Heart left ventricle (tissue), 16 donors: Measurements from ENCODE around the gene SLC43A1. TPM values are rescaled to one million over a fixed set of nuclear protein-coding genes. Genes with fewer than 3 reads are reported as not detected.

Experiments used
- ATAC-seq, 4 donors: fragments of 200-7000 bp; cut with Tn5 transposase; one replicate each; pipeline ENCODE4 v1.9.1; 2020 to 2022; ENCODE audit warnings: moderate library complexity in 4 of 4, mild to moderate bottlenecking in 3 of 4, moderate number of reproducible peaks in 1 of 4
- DNase-seq, 5 donors: peaks; one replicate each; pipeline ENCODE4 v3.0.0-alpha.2; 2020
- H3K27ac ChIP-seq, 12 donors: fragments of 200-600 bp; sonication (generic) in 4 of 12; one replicate each; pipeline versions ENCODE4 v1.5.0 to v1.8.0; 2016 to 2022; ENCODE audit warnings: mild to moderate bottlenecking in 2 of 12
- H3K27me3 ChIP-seq, 9 donors: fragments of 200-600 bp; sonication (generic) in 2 of 9; one replicate each; pipeline versions ENCODE4 v1.5.1 to v1.8.0; 2016 to 2022; ENCODE audit warnings: mild to moderate bottlenecking in 3 of 9
- H3K36me3 ChIP-seq, 9 donors: fragments of 200-600 bp; sonication (generic) in 2 of 9; one replicate each; pipeline versions ENCODE4 v1.5.0 to v1.8.0; 2018 to 2022; ENCODE audit warnings: mild to moderate bottlenecking in 2 of 9
- H3K4me1 ChIP-seq, 12 donors: fragments of 200-600 bp; sonication (generic) in 4 of 12; one replicate each; pipeline versions ENCODE4 v1.5.0 to v1.8.0; 2016 to 2022; ENCODE audit warnings: mild to moderate bottlenecking in 3 of 12
- H3K4me3 ChIP-seq, 12 donors: fragments of 200-600 bp; sonication (generic) in 4 of 12; one replicate each; pipeline versions ENCODE4 v1.5.0 to v1.8.0; 2017 to 2022; ENCODE audit warnings: mild to moderate bottlenecking in 9 of 12, moderate library complexity in 4 of 12
- H3K9me3 ChIP-seq, 12 donors: fragments of 200-600 bp; sonication (generic) in 4 of 12; one replicate each; pipeline versions ENCODE4 v1.5.0 to v1.8.0; 2016 to 2022; ENCODE audit warnings: mild to moderate bottlenecking in 1 of 12
- POLR2A ChIP-seq, 2 donors: fragments of 450-650 bp; IDR thresholded peaks; one replicate each; pipeline ENCODE4 v1.6.1; 2017; ENCODE audit warnings: antibody characterized with exemption in 2 of 2, mild to moderate bottlenecking in 2 of 2, moderate library complexity in 2 of 2
- WGBS, 4 donors: extraction: QIAGEN DNeasy Blood & Tissue Kit in 2 of 4; methylation state at CpG; one replicate each; pipeline versions ENCODE4 v1.1.5 to v1.1.7; 2013 to 2018; 5-methylcytosine and 5-hydroxymethylcytosine counted together
- intact Hi-C, 10 donors: fragments of 100-400 bp; cut with DNase I; formaldehyde crosslinking; loops; one replicate each; pipeline versions ENCODE4 v1.11.1 to v1.14.2; 2022
- polyA plus RNA-seq, 2 donors: library from polyadenylated mRNA; stranded (reverse); fragments of 200-250 nt; gene quantifications; one replicate each; pipeline ENCODE4 v1.2.3, GENCODE V29; 2013
- total RNA-seq, 9 donors: library from RNA; depleted of rRNA in 2 of 9; stranded (reverse); fragments of >200 nt in 2 of 9; fragmentation: NEBNext Ultra II Directional in 3 of 9; extraction: Animal tissue kit (Norgen Biotek cat#: 25700) in 3 of 9; gene quantifications; one replicate each; pipeline versions ENCODE4 v1.1.0 to v1.2.4, GENCODE V29; 2016 to 2023
- TF ChIP-seq, protein P1 (sequence below), 12 donors: fragments of 200-600 bp; sonication (generic) in 4 of 12; IDR thresholded peaks; one replicate each; pipeline versions ENCODE4 v1.5.0 to v1.8.0; 2018 to 2022; ENCODE audit warnings: antibody characterized with exemption in 12 of 12, mild to moderate bottlenecking in 5 of 12
- donor health status: ischemic (EF 13 %, LVEDD 7.1; RV severe dilation, severe dysfunction).
- donor health status: healthy with polysubstance abuse.
- donor health status: DM: no; HTN: yes; CAD: no.
- donor health status: DM: no; HTN: no; CAD: no.
- donor health status: ischemic (EF 25% LVEDD 6.9; RV normal size, moderate dysfunction).
- donor health status: ischemic (EF 25% LVEDD 5.7; RV mildly dilated, moderate dysfunction).
- donor health status: healthy.
- donor health status: DM: yes; HTN: yes; CAD: no.
- donor health status: ischemic (EF 35%, LVEDD 5.7; RV mildly dilated, moderate dysfunction).
- donor health status: nonischemic (EF 11% LVEDD 7.7; RV severe dilation, severe dysfunction).
- donor health status: DM: yes; HTN: yes; CAD: no.
- donor health status: PGD.
- donor health status: ischemic (EF 29% LVEDD 5.4; RV normal size, mild dysfunction).
- donor health status: nonischemic (EF 23%, LVEDD 6.1; RV moderate dilation, normal function).

The SLC43A1 gene
- total and polyA plus RNA-seq, 11 donors = 2.7 to 12.3 (median 5.8) TPM

DNA sequence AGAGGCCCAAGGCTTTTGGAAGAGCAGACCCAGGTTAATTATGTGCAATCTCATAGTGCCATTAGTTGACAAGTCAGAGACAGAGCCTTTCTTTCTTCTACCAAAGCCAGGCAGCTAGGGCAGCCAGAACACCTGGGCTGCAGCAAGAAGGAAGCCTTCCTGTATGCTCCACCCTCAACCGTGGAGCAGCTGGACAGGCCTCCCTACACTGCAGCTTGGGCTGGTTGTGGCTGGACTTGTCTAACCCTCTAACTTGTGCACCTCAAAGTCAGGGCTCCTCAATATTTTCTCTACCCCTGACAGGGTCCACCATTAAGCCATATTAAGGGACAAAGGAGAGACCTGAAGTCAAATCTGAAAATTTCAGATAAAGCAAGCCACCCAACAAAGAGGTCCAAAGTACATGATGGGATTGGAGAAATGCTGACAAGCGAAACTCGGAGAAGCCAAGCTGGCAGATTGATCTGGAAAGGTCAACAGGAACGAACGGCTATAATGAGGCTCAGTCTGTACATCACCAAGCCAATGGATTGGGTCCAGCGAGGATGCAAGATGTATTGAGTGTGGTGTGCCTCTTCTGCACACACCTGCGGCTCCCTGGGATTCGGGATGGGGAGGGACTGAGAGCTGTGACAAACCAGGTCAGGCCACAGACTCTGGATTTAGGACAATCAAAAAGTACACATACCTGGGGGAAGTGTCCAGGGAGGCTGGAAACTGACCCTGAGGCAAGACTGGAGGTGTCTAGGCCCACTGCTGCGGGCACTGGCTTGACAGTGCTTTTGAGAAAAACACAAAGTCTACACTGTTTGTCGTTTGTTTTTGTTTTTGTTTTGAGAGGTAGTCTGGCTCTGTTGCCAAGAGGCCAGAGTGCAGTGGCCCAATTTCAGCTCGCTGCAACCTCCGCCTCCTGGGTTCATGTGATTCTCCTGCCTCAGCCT, 76.9 kb downstream of the SLC43A1 start:
- ATAC-seq (no peak), DNase-seq (peak in 1 of 5 donors; percentile 25)
- WGBS, 4 donors = 88 to 93% (median 91%) methylated on average over 12 of the region's 12 CpGs
- Histone ChIP-seq H3K27me3 (no peaks in the 10 kb centered on the region), H3K27ac (no peak overlapping the region), H3K36me3 (no peaks in the 10 kb centered on the region), H3K4me3 (no peak overlapping the region), H3K9me3 (no peaks in the 10 kb centered on the region), H3K4me1 (peaks cover 0 to 17% (median 0%) of the 10 kb centered on the region in 12 donors)
- TF ChIP-seq, protein P1, sequence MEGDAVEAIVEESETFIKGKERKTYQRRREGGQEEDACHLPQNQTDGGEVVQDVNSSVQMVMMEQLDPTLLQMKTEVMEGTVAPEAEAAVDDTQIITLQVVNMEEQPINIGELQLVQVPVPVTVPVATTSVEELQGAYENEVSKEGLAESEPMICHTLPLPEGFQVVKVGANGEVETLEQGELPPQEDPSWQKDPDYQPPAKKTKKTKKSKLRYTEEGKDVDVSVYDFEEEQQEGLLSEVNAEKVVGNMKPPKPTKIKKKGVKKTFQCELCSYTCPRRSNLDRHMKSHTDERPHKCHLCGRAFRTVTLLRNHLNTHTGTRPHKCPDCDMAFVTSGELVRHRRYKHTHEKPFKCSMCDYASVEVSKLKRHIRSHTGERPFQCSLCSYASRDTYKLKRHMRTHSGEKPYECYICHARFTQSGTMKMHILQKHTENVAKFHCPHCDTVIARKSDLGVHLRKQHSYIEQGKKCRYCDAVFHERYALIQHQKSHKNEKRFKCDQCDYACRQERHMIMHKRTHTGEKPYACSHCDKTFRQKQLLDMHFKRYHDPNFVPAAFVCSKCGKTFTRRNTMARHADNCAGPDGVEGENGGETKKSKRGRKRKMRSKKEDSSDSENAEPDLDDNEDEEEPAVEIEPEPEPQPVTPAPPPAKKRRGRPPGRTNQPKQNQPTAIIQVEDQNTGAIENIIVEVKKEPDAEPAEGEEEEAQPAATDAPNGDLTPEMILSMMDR (IDR thresholded peaks at IDR 0.05) = no peak
- TF ChIP-seq POLR2A (IDR thresholded peaks at IDR 0.05) = no peak
- intact Hi-C loops = no loop called here

DNA sequence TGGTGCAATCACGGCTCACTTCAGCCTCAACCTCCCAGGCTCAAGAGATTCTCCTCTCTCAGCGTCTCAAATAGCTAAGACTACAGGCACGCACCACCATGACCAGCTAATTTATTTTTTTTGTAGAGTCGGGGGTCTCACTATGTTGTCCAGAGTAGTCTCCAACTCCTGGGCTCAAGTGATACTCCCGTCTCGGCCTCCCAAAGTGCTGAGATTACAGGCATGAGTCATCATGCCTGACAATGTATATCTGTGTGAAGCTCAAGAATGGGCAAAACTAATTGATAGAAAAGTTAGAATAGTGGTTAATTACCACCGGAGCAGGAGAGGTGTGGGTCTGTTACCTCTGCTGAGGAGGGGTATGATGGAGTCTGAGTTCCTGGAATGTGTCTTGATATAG, 79.5 kb downstream of the SLC43A1 start:
- intact Hi-C loops = no loop called here
- Histone ChIP-seq H3K36me3 (no peaks in the 10 kb centered on the region), H3K4me1 (peaks cover 0 to 41% (median 0%) of the 10 kb centered on the region in 12 donors), H3K9me3 (no peaks in the 10 kb centered on the region), H3K27ac (no peak overlapping the region), H3K4me3 (no peak overlapping the region), H3K27me3 (no peaks in the 10 kb centered on the region)
- DNase-seq (peak in 1 of 5 donors; percentile 15), ATAC-seq (no peak)
- TF ChIP-seq, protein P1 (IDR thresholded peaks at IDR 0.05) = no peak
- no peak for TF ChIP-seq POLR2A (IDR thresholded peaks at IDR 0.05)
- 86 to 89% (median 88%) methylated on average over 7 of the region's 7 CpGs for WGBS, 4 donors

DNA sequence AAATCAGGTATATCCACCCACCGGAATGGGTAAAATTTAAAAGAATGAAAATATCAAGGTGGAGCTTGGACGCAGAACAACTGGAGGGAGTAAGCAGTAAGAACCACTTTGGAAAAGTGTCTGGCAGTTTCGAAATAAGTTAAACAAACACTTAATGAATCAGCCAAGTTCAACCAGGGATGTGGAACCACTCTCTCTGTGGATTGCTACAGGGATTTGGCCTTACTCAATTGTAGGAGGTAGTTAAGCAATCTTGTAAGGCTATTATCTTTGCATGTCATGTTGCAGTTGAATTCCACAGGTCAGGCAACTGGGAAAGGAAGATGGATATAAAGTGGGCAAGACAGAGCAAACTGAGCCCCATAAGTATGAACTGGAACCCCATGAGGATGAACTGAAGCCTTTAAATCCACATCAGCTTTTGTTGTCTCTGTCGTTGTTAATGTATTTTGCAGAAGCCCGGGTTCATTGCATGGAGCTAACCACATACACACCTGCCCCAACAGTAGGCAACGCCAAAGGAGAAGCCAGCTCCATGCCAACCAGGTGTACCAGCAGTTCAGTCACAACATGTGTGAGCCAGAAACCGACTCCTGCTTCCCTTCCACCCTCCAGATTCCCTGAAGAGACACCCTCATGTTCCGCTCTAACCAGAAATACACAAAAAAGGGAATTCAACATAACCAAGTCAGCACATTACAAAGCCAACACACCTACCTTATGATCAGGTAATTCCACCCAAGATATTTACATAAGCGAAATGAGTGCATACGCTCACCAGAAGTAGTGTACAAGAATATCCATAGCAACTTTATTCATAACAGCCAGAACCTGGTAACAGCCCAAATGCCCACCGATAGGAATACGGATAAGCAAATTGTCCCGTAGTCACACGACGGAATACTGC, 80.6 kb downstream of the SLC43A1 start:
- ATAC-seq (peak in 2 of 4 donors; percentile 68 to 79), DNase-seq (no peak)
- intact Hi-C loops = no loop called here
- TF ChIP-seq POLR2A (IDR thresholded peaks at IDR 0.05) = no peak
- TF ChIP-seq, protein P1 (IDR thresholded peaks at IDR 0.05) = no peak
- Histone ChIP-seq H3K4me1 (peaks cover 0 to 51% (median 2%) of the 10 kb centered on the region in 12 donors), H3K4me3 (no peak overlapping the region), H3K36me3 (no peaks in the 10 kb centered on the region), H3K9me3 (no peaks in the 10 kb centered on the region), H3K27me3 (no peaks in the 10 kb centered on the region), H3K27ac (peak overlapping the region in 1 of 12 donors; percentile 11)
- WGBS, 4 donors = 81 to 84% (median 82%) methylated on average over 15 of the region's 15 CpGs

Other genes with a start within 250 kb of the SLC43A1 start
- 10 to 100 TPM; 25.3 to 68.3 (median 33.1) TPM for gene TNKS1BP1, start 190.8 kb downstream of the SLC43A1 start, total RNA-seq
- 10 to 100 TPM; 36.9 to 45.3 TPM for gene TNKS1BP1, start 190.8 kb downstream of the SLC43A1 start, polyA plus RNA-seq
- gene SSRP1, start 179.8 kb downstream of the SLC43A1 start, total RNA-seq = 10 to 100 TPM; 31.8 to 60.4 (median 41.6) TPM
- 10 to 100 TPM; 21.8 to 86.5 TPM for gene SSRP1, start 179.8 kb downstream of the SLC43A1 start, polyA plus RNA-seq
- gene P2RX3, start 177.3 kb downstream of the SLC43A1 start, total RNA-seq = 1 to 10 TPM in 7 of 9 donors, under 1 TPM in 2; 0.63 to 7.1 (median 1.5) TPM
- gene P2RX3, start 177.3 kb downstream of the SLC43A1 start, polyA plus RNA-seq = under 1 TPM; 0.35 to 0.72 TPM
- gene PRG3, start 134.6 kb downstream of the SLC43A1 start, total RNA-seq = not detected
- gene PRG3, start 134.6 kb downstream of the SLC43A1 start, polyA plus RNA-seq = not detected
- gene PRG2, start 125.1 kb downstream of the SLC43A1 start, total RNA-seq = under 1 TPM in 4 of 9 donors, not detected in 5; 0.14 to 0.27 (median 0.22) TPM
- under 1 TPM in 1 of 2 donors, not detected in 1; 0.04 TPM for gene PRG2, start 125.1 kb downstream of the SLC43A1 start, polyA plus RNA-seq
- 10 to 100 TPM; 13.5 to 56.9 (median 24.7) TPM for gene SLC43A3, start 88.6 kb downstream of the SLC43A1 start, total RNA-seq
- 10 to 100 TPM; 14.6 to 17.9 TPM for gene SLC43A3, start 88.6 kb downstream of the SLC43A1 start, polyA plus RNA-seq
- gene RTN4RL2, start 55.2 kb downstream of the SLC43A1 start, total RNA-seq = 1 to 10 TPM in 5 of 9 donors, under 1 TPM in 4; 0.58 to 2.1 (median 1.1) TPM
- 1 to 10 TPM; 1.0 to 1.1 TPM for gene RTN4RL2, start 55.2 kb downstream of the SLC43A1 start, polyA plus RNA-seq
- 10 to 100 TPM; 36.6 to 81.5 (median 46.4) TPM for gene TIMM10, start 15.1 kb upstream of the SLC43A1 start, total RNA-seq
- 100 to 1,000 TPM in 1 of 2 donors, 10 to 100 TPM in 1; 42.0 to 135 TPM for gene TIMM10, start 15.1 kb upstream of the SLC43A1 start, polyA plus RNA-seq
- gene SMTNL1, start 21.9 kb upstream of the SLC43A1 start, total RNA-seq = not detected
- not detected for gene SMTNL1, start 21.9 kb upstream of the SLC43A1 start, polyA plus RNA-seq
- 100 to 1,000 TPM in 1 of 9 donors, 10 to 100 TPM in 8; 11.2 to 175 (median 14.5) TPM for gene UBE2L6, start 52.0 kb upstream of the SLC43A1 start, total RNA-seq
- 10 to 100 TPM; 10.2 to 16.4 TPM for gene UBE2L6, start 52.0 kb upstream of the SLC43A1 start, polyA plus RNA-seq
- gene SERPING1, start 82.0 kb upstream of the SLC43A1 start, total RNA-seq = 100 to 1,000 TPM in 4 of 9 donors, 10 to 100 TPM in 5; 55.5 to 344 (median 87.0) TPM
- gene SERPING1, start 82.0 kb upstream of the SLC43A1 start, polyA plus RNA-seq = 100 to 1,000 TPM in 1 of 2 donors, 10 to 100 TPM in 1; 80.6 to 121 TPM
- 1 to 10 TPM in 2 of 9 donors, under 1 TPM in 7; 0.16 to 2.2 (median 0.67) TPM for gene YPEL4, start 134.2 kb upstream of the SLC43A1 start, total RNA-seq
- gene YPEL4, start 134.2 kb upstream of the SLC43A1 start, polyA plus RNA-seq = 1 to 10 TPM in 1 of 2 donors, under 1 TPM in 1; 0.28 to 1.2 TPM
- gene CLP1, start 142.1 kb upstream of the SLC43A1 start, total RNA-seq = 10 to 100 TPM in 2 of 9 donors, 1 to 10 TPM in 7; 5.5 to 11.6 (median 8.2) TPM
- gene CLP1, start 142.1 kb upstream of the SLC43A1 start, polyA plus RNA-seq = 10 to 100 TPM in 1 of 2 donors, 1 to 10 TPM in 1; 3.0 to 11.9 TPM
- gene ZDHHC5, start 152.4 kb upstream of the SLC43A1 start, total RNA-seq = 10 to 100 TPM; 32.5 to 63.6 (median 45.7) TPM
- 10 to 100 TPM; 21.9 to 50.3 TPM for gene ZDHHC5, start 152.4 kb upstream of the SLC43A1 start, polyA plus RNA-seq
- 10 to 100 TPM in 2 of 9 donors, 1 to 10 TPM in 7; 6.0 to 12.4 (median 6.9) TPM for gene MED19, start 196.5 kb upstream of the SLC43A1 start, total RNA-seq
- 10 to 100 TPM in 1 of 2 donors, 1 to 10 TPM in 1; 6.1 to 19.8 TPM for gene MED19, start 196.5 kb upstream of the SLC43A1 start, polyA plus RNA-seq
- gene TMX2, start 196.9 kb upstream of the SLC43A1 start, total RNA-seq = 10 to 100 TPM; 46.7 to 78.2 (median 65.8) TPM
- gene TMX2, start 196.9 kb upstream of the SLC43A1 start, polyA plus RNA-seq = 100 to 1,000 TPM in 1 of 2 donors, 10 to 100 TPM in 1; 53.6 to 165 TPM
- gene SELENOH, start 225.8 kb upstream of the SLC43A1 start, total RNA-seq = 100 to 1,000 TPM in 1 of 9 donors, 10 to 100 TPM in 8; 56.8 to 134 (median 85.7) TPM
- gene SELENOH, start 225.8 kb upstream of the SLC43A1 start, polyA plus RNA-seq = 100 to 1,000 TPM in 1 of 2 donors, 10 to 100 TPM in 1; 68.8 to 116 TPM
- gene BTBD18, start 236.1 kb upstream of the SLC43A1 start, total RNA-seq = not detected
- gene BTBD18, start 236.1 kb upstream of the SLC43A1 start, polyA plus RNA-seq = under 1 TPM in 1 of 2 donors, not detected in 1; 0.11 TPM
- gene CTNND1, start 246.1 kb upstream of the SLC43A1 start, total RNA-seq = 100 to 1,000 TPM in 1 of 9 donors, 10 to 100 TPM in 8; 51.4 to 105 (median 60.8) TPM
- 10 to 100 TPM; 19.7 to 40.3 TPM for gene CTNND1, start 246.1 kb upstream of the SLC43A1 start, polyA plus RNA-seq